ENCODE measurements around the gene HDAC8. TPM values are rescaled to one million over a fixed set of nuclear protein-coding genes. Genes with fewer than 3 reads are reported as not detected.

HDAC8 gene
- total RNA-seq, 4 donors from 2014 or later = 16.3 to 27.0 (median 20.2) TPM

- Histone ChIP-seq H3K9me3 (no peaks in the 10 kb centered on the region), H3K36me3 (no peaks in the 10 kb centered on the region), H3K27ac (no peak overlapping the region), H3K4me3 (no peak overlapping the region), H3K27me3 (no peaks in the 10 kb centered on the region), H3K4me1 (no peaks in the 10 kb centered on the region)
- WGBS = 71% methylated on average over 4 of the region's 4 CpGs
- TF ChIP-seq, protein P1, sequence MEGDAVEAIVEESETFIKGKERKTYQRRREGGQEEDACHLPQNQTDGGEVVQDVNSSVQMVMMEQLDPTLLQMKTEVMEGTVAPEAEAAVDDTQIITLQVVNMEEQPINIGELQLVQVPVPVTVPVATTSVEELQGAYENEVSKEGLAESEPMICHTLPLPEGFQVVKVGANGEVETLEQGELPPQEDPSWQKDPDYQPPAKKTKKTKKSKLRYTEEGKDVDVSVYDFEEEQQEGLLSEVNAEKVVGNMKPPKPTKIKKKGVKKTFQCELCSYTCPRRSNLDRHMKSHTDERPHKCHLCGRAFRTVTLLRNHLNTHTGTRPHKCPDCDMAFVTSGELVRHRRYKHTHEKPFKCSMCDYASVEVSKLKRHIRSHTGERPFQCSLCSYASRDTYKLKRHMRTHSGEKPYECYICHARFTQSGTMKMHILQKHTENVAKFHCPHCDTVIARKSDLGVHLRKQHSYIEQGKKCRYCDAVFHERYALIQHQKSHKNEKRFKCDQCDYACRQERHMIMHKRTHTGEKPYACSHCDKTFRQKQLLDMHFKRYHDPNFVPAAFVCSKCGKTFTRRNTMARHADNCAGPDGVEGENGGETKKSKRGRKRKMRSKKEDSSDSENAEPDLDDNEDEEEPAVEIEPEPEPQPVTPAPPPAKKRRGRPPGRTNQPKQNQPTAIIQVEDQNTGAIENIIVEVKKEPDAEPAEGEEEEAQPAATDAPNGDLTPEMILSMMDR (IDR thresholded peaks at IDR 0.05) = no peak
- TF ChIP-seq POLR2AphosphoS5 (IDR thresholded peaks at IDR 0.05) (no peak), POLR2A (IDR thresholded peaks at IDR 0.05) (no peak), EP300 (IDR thresholded peaks at IDR 0.05) (no peak)
- DNase-seq (ENCODE audit: low spot score in 2 of 2) = no peak
Observed at GRCh38 chrX:72366178-72366577, 206.5 kb downstream of the HDAC8 start.

GRCh38 chrX:72365126-72365525 lies 207.5 kb downstream of the HDAC8 start:
- TF ChIP-seq POLR2A (IDR thresholded peaks at IDR 0.05) = no peak
- no peak for TF ChIP-seq EP300 (IDR thresholded peaks at IDR 0.05)
- TF ChIP-seq, protein P1 (IDR thresholded peaks at IDR 0.05) = no peak
- no peak for TF ChIP-seq POLR2AphosphoS5 (IDR thresholded peaks at IDR 0.05)
- no peaks in the 10 kb centered on the region for H3K9me3 ChIP-seq
- H3K27me3 ChIP-seq = no peaks in the 10 kb centered on the region
- no peak overlapping the region for H3K27ac ChIP-seq
- H3K4me1 ChIP-seq = no peaks in the 10 kb centered on the region
- no peak overlapping the region for H3K4me3 ChIP-seq
- H3K36me3 ChIP-seq = no peaks in the 10 kb centered on the region
- DNase-seq (ENCODE audit: low spot score in 2 of 2) = no peak
- 65% methylated on average over 2 of the region's 2 CpGs for WGBS

GRCh38 chrX:72360326-72360725 lies 212.3 kb downstream of the HDAC8 start:
- TF ChIP-seq, protein P1 (IDR thresholded peaks at IDR 0.05) = no peak
- TF ChIP-seq EP300 (IDR thresholded peaks at IDR 0.05) (no peak), POLR2AphosphoS5 (IDR thresholded peaks at IDR 0.05) (no peak), POLR2A (IDR thresholded peaks at IDR 0.05) (no peak)
- no peak overlapping the region for H3K27ac ChIP-seq
- no peak for DNase-seq (ENCODE audit: low spot score in 2 of 2)
- H3K36me3 ChIP-seq = no peaks in the 10 kb centered on the region
- no peak overlapping the region for H3K4me3 ChIP-seq
- H3K4me1 ChIP-seq = no peaks in the 10 kb centered on the region
- no peaks in the 10 kb centered on the region for H3K27me3 ChIP-seq
- 86% methylated on average over 4 of the region's 4 CpGs for WGBS
- H3K9me3 ChIP-seq = no peaks in the 10 kb centered on the region

- no peak overlapping the region for H3K4me3 ChIP-seq
- H3K27ac ChIP-seq = no peak overlapping the region
- no peaks in the 10 kb centered on the region for H3K9me3 ChIP-seq
- H3K27me3 ChIP-seq = no peaks in the 10 kb centered on the region
- H3K36me3 ChIP-seq = no peaks in the 10 kb centered on the region
- no peak for TF ChIP-seq EP300 (IDR thresholded peaks at IDR 0.05)
- TF ChIP-seq, protein P1 (IDR thresholded peaks at IDR 0.05) = no peak
- no peak for TF ChIP-seq POLR2AphosphoS5 (IDR thresholded peaks at IDR 0.05)
- no peak for TF ChIP-seq POLR2A (IDR thresholded peaks at IDR 0.05)
- DNase-seq (ENCODE audit: low spot score in 2 of 2) = no peak
- WGBS = 77% methylated on average over 4 of the region's 4 CpGs
- H3K4me1 ChIP-seq = no peaks in the 10 kb centered on the region
Observed at GRCh38 chrX:72358313-72358712, 214.3 kb downstream of the HDAC8 start.

- Histone ChIP-seq H3K9me3 (no peaks in the 10 kb centered on the region), H3K36me3 (no peaks in the 10 kb centered on the region), H3K27ac (no peak overlapping the region), H3K27me3 (no peaks in the 10 kb centered on the region), H3K4me1 (no peaks in the 10 kb centered on the region), H3K4me3 (no peak overlapping the region)
- WGBS = 66% methylated on average over 3 of the region's 3 CpGs
- DNase-seq (ENCODE audit: low spot score in 2 of 2) = no peak
- no peak for TF ChIP-seq EP300 (IDR thresholded peaks at IDR 0.05)
- no peak for TF ChIP-seq POLR2AphosphoS5 (IDR thresholded peaks at IDR 0.05)
- TF ChIP-seq, protein P1 (IDR thresholded peaks at IDR 0.05) = no peak
- TF ChIP-seq POLR2A (IDR thresholded peaks at IDR 0.05) = no peak
Observed at GRCh38 chrX:72352786-72353185, 219.9 kb downstream of the HDAC8 start.

Measured in suprapubic skin (tissue), 4 donors.